ENCODE results near the gene APOA4. TPM values are rescaled to one million over a fixed set of nuclear protein-coding genes. Genes with fewer than 3 reads are reported as not detected.

APOA4 gene
- total RNA-seq, 4 donors from 2014 or later: not detected

DNA sequence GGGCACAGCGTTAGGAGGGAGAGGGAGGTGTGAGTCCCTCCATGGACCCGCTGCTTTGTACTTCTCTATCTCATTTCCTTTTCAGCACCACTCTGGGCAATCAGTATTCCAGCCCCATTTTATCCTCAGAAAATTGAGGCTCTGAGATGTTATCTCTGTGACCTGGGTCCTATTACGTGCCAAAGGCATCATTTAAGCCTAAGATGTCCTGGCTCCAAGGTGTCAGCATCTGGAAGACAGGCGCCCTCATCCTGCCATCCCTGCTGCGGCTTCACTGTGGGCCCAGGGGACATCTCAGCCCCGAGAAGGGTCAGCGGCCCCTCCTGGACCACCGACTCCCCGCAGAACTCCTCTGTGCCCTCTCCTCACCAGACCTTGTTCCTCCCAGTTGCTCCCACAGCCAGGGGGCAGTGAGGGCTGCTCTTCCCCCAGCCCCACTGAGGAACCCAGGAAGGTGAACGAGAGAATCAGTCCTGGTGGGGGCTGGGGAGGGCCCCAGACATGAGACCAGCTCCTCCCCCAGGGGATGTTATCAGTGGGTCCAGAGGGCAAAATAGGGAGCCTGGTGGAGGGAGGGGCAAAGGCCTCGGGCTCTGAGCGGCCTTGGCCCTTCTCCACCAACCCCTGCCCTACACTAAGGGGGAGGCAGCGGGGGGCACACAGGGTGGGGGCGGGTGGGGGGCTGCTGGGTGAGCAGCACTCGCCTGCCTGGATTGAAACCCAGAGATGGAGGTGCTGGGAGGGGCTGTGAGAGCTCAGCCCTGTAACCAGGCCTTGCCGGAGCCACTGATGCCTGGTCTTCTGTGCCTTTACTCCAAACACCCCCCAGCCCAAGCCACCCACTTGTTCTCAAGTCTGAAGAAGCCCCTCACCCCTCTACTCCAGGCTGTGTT is 5.8 kb upstream of the APOA4 start:
- no peak for DNase-seq (ENCODE audit: low spot score in 2 of 2)
- intact Hi-C loops (cut with DNase I; ENCODE audit: low total_unique reads): no loop called here
- no peak overlapping the region for H3K4me3 ChIP-seq (ENCODE audit: low read depth, poor library complexity, severe bottlenecking)
- WGBS, 2 donors: 73 to 75% methylated on average over 8 to 16 of the region's 16 CpGs
- TF ChIP-seq POLR2A (IDR thresholded peaks at IDR 0.05): no peak
- TF ChIP-seq, protein P1, sequence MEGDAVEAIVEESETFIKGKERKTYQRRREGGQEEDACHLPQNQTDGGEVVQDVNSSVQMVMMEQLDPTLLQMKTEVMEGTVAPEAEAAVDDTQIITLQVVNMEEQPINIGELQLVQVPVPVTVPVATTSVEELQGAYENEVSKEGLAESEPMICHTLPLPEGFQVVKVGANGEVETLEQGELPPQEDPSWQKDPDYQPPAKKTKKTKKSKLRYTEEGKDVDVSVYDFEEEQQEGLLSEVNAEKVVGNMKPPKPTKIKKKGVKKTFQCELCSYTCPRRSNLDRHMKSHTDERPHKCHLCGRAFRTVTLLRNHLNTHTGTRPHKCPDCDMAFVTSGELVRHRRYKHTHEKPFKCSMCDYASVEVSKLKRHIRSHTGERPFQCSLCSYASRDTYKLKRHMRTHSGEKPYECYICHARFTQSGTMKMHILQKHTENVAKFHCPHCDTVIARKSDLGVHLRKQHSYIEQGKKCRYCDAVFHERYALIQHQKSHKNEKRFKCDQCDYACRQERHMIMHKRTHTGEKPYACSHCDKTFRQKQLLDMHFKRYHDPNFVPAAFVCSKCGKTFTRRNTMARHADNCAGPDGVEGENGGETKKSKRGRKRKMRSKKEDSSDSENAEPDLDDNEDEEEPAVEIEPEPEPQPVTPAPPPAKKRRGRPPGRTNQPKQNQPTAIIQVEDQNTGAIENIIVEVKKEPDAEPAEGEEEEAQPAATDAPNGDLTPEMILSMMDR (IDR thresholded peaks at IDR 0.05): no peak

DNA sequence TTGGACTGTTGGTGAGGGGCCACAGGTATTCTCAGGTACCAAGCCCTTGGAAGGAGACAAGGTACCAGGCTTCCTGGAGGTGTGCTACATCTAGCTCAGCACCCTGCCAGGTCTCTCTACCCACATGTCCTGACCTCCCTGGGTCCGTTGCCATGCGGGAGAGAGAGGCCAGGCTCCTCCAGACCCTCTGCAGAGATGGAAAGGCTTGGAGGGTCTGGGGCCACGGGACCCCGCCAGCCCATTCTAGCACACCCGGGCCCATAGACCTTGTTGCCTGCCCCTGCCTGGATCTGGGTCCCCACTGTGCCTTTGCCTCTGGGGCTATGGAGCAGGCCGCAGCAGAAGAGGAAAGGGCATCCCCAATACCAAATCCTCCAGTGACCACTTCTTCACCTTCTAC is 4.4 kb upstream of the APOA4 start:
- intact Hi-C loops (cut with DNase I; ENCODE audit: low total_unique reads): no loop called here
- no peak for TF ChIP-seq POLR2A (IDR thresholded peaks at IDR 0.05)
- TF ChIP-seq, protein P1 (IDR thresholded peaks at IDR 0.05): no peak

DNA sequence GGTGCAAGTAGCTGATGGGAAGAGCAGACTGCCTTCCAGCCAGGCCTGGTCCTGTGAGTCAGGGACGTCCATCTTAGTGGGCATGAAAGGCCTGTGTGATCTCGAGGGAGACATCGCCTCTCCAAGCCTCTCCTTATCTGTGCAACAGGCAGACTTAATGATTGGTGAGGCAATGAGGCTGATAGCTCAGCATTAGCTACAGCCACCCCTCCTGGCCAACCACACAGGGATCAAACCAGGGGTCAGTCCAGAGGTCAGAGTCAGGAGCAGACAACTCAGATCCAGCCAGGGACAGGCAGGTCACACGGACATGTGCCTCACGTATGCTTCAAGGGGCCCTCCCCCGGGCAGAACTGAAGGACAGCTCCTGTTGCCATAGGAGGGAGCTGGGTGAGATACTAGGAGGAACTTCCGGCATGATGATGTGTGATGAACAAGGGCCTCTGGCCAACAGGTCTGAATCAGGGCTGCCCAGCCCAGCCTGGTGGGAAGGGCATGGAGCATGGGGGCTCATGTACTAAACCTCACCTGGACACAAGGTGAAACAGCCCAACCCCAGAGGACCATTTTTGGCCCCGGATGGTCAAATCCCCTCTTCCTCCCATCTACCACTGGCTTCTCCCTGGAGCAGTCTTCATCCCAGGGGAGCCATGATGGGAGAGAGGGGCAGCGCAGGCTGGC is 3.8 kb upstream of the APOA4 start:
- no peak for DNase-seq (ENCODE audit: low spot score in 2 of 2)

More for the DNA sequence above, 4.4 kb upstream of the APOA4 start:
- H3K4me3 ChIP-seq (ENCODE audit: low read depth, poor library complexity, severe bottlenecking): no peak overlapping the region
- WGBS, 2 donors: 86 to 97% methylated on average over 1 to 6 of the region's 6 CpGs
- no peak for DNase-seq (ENCODE audit: low spot score in 2 of 2)

DNA sequence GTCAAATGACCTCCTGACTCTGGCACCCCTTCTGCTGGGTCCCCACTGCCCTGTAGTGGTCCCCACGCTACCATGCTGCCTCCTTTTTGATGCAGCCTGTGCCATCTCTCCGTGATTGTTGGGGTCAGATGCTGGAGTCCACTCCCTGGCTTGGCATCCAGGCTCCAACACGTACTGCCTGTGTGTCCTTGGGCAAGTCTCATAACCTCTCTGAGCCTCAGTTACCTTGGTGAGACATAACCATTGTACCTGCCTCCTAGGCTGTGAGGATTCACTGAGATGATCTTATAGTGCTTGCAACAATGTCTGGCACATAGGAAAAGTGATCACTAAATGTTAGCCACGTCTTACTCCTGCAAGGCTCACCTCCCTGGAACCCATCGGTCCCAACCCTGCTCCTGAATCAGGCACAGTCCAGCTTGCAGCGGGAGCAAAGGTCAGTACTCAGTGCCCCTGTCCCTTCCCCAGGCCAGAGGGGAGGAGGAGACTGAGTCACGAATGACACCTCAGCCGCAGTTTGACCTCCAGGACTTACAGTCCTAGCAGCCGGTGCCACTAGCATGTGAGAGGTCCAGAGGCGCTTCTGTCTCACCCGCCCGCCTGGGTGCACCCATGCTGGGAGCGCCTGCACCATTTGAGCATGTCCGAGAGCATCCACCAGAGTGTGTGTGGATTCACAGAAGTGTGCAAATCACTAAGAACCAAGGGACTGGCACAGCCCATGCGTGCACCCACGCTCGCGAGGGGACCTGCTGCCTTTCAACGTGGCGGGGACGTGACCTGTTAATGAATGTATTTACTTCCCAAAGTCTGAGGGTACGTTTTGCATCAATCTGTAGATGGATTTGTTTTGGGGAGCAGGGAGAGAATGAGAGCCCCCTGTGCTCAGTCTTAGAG is 3.0 kb upstream of the APOA4 start:
- 79 to 89% methylated on average over 16 to 20 of the region's 22 CpGs for WGBS, 2 donors
- no peak overlapping the region for H3K4me3 ChIP-seq (ENCODE audit: low read depth, poor library complexity, severe bottlenecking)
- TF ChIP-seq POLR2A (IDR thresholded peaks at IDR 0.05): no peak
- TF ChIP-seq, protein P1 (IDR thresholded peaks at IDR 0.05): no peak
- DNase-seq (ENCODE audit: low spot score in 2 of 2): no peak
- intact Hi-C loops (cut with DNase I; ENCODE audit: low total_unique reads): no loop called here

More for the DNA sequence above, 3.8 kb upstream of the APOA4 start:
- intact Hi-C loops (cut with DNase I; ENCODE audit: low total_unique reads): no loop called here
- no peak overlapping the region for H3K4me3 ChIP-seq (ENCODE audit: low read depth, poor library complexity, severe bottlenecking)
- TF ChIP-seq POLR2A (IDR thresholded peaks at IDR 0.05): no peak
- TF ChIP-seq, protein P1 (IDR thresholded peaks at IDR 0.05): no peak
- 73% methylated on average over 8 to 9 of the region's 9 CpGs for whole genome bisulfite sequencing, 2 donors

DNA sequence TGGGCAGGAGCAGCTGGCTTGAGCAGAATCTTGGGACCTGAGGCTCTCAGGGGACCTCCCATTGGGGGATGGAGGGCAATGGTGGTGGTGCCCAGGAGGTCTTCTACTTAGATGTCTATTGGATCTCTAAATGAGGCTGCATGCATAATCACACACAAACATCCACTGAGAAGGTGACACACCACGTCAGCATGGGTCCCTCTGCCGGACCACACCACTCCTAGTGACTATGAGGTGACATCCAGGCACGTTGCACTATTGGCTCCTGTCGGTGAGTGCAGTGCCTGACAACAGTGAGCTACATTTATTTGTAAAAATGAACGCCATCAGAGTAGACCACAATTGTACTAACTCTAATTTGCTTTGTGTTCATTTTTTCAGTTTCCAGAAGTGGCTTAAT is 2.3 kb upstream of the APOA4 start:
- DNase-seq (ENCODE audit: low spot score in 2 of 2): no peak
- intact Hi-C loops (cut with DNase I; ENCODE audit: low total_unique reads): no loop called here
- TF ChIP-seq, protein P1 (IDR thresholded peaks at IDR 0.05): no peak
- no peak for TF ChIP-seq POLR2A (IDR thresholded peaks at IDR 0.05)
- 66 to 76% methylated on average over 5 of the region's 5 CpGs for WGBS, 2 donors
- H3K4me3 ChIP-seq (ENCODE audit: low read depth, poor library complexity, severe bottlenecking): no peak overlapping the region

Data from lower leg skin (tissue), 4 donors.